GM19468 (cell line): ENCODE results near the gene IFIT3.
"Not testable (repeated sequence)": the region's sequence is repeated elsewhere in the genome, so short reads cannot be mapped to it uniquely, and the experiment has no call there.

Experiments used
- ATAC-seq: cut with Tn5 transposase; IDR thresholded peaks from one replicate; pipeline ENCODE4 v1.9.1; 2021; ENCODE audit warnings: mild to moderate bottlenecking, moderate library complexity, moderate number of reproducible peaks; ENCODE audit not compliant: unreplicated experiment; ENCODE audit errors: extremely low read depth

Gene IFIT3

GRCh38 chr10:89302625-89303024, 25.2 kb upstream of the IFIT3 start:
- no peak for ATAC-seq

- no peak for ATAC-seq
Observed at GRCh38 chr10:89303161-89303560, 24.6 kb upstream of the IFIT3 start.

- ATAC-seq, result no peak
Observed at GRCh38 chr10:89304026-89304425, 23.8 kb upstream of the IFIT3 start.

GRCh38 chr10:89304446-89304845, 23.4 kb upstream of the IFIT3 start:
- ATAC-seq, result no peak

GRCh38 chr10:89304925-89305324, 22.9 kb upstream of the IFIT3 start:
- no peak for ATAC-seq

DNA sequence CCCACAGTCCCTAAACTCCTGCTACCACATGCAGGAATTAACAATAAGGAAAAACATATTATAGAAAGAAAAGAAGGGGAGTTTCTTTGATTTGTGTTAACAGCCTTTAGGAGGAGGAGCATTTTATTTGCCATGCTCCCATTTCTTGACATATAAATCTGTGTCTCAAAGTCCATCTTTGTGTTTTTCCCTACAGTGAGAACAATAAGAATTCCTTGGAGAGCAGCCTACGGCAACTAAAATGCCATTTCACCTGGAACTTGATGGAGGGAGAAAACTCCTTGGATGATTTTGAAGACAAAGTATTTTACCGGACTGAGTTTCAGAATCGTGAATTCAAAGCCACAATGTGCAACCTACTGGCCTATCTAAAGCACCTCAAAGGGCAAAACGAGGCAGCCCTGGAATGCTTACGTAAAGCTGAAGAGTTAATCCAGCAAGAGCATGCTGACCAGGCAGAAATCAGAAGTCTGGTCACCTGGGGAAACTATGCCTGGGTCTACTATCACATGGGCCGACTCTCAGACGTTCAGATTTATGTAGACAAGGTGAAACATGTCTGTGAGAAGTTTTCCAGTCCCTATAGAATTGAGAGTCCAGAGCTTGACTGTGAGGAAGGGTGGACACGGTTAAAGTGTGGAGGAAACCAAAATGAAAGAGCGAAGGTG, 21.9 kb upstream of the IFIT3 start:
- ATAC-seq, result no peak

DNA sequence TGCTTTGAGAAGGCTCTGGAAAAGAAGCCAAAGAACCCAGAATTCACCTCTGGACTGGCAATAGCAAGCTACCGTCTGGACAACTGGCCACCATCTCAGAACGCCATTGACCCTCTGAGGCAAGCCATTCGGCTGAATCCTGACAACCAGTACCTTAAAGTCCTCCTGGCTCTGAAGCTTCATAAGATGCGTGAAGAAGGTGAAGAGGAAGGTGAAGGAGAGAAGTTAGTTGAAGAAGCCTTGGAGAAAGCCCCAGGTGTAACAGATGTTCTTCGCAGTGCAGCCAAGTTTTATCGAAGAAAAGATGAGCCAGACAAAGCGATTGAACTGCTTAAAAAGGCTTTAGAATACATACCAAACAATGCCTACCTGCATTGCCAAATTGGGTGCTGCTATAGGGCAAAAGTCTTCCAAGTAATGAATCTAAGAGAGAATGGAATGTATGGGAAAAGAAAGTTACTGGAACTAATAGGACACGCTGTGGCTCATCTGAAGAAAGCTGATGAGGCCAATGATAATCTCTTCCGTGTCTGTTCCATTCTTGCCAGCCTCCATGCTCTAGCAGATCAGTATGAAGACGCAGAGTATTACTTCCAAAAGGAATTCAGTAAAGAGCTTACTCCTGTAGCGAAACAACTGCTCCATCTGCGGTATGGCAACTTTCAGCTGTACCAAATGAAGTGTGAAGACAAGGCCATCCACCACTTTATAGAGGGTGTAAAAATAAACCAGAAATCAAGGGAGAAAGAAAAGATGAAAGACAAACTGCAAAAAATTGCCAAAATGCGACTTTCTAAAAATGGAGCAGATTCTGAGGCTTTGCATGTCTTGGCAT, 21.1 kb upstream of the IFIT3 start:
- ATAC-seq, result no peak

GRCh38 chr10:89307269-89307577, 20.6 kb upstream of the IFIT3 start:
- no peak for ATAC-seq

- no peak for ATAC-seq
Observed at GRCh38 chr10:89308266-89308665, 19.5 kb upstream of the IFIT3 start.

- no peak for ATAC-seq
Observed at GRCh38 chr10:89308736-89309135, 19.1 kb upstream of the IFIT3 start.

DNA sequence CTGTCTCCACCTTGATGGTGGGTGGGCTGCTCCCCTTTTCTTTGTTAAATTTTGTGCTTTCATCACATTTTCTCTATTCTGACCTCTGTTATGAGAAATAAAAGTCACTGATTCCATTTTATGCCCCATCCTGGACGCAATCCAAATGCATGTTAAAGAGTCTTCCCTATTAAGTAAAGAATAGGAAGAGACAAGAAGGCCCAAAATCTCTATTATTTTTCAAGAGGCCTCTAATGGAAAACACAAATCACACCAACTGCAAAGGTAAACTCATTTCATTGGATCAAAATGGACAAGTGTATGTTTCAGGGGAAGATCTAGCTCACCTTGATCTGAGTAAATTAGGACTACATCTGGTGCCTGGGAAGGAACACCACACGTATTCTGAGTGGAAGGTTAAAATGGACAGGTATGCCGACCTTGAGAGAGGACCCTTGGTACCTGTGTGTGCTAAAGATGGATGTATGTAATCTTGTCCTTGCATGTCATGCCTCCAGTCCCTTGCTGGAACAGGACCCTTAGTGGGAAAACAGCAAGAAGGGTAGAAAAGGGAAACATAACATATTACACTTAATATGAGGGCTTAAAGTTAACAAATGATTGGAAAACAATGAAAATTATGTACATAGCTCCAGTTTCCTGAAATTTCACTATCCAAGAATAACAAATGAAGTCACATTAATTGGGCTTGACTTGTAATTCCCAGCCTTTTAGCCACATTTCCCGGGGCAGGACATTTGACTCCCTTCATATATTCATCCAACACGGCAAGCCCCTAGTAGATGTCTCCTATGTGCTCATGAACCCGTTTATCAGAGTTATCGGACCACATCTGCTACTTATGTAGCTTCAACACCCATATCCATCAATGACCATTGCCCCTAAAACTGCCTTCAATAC, 18.4 kb upstream of the IFIT3 start:
- no peak for ATAC-seq

- no peak for ATAC-seq
Observed at GRCh38 chr10:89310056-89310893, 17.5 kb upstream of the IFIT3 start.

- no peak for ATAC-seq
Observed at GRCh38 chr10:89312973-89313372, 14.8 kb upstream of the IFIT3 start.

- ATAC-seq, result no peak
Observed at GRCh38 chr10:89314676-89315075, 13.1 kb upstream of the IFIT3 start.

DNA sequence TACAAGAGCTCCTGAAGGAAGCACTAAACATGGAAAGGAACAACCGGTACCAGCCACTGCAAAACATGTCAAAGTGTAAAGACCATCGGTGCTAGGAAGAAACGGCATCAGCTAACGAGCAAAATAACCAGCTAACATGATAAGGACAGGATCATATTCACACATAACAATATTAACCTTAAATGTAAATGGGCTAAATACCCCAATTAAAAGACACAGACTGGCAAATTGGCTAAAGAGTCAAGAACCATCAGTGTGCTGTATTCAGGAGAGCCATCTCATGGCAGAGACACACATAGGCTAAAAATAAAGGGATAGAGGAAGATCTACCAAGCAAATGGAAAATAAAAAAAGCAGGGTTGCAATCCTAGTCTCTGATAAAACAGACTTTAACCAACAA, 9.8 kb upstream of the IFIT3 start:
- ATAC-seq, result not testable (repeated sequence)

- not testable (repeated sequence) for ATAC-seq
Observed at GRCh38 chr10:89325081-89325480, 2.7 kb upstream of the IFIT3 start.

DNA sequence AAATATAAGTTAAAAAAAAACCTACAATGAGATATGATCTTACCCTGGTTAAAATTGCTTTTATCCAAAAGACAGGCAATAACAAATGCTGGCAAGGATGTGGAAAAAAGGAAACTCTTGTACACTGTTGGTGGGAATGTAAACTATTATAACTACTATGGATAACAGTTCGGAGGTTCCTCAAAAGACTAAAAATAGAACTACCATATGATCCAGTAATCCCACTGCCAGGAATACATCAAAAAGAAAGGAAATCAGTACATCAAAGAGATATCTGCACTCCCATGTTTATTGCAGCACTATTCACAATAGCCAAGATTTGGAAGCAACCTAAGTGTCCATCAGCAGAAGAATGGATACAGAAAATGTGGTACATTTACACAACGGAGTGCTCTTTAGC, 1.9 kb upstream of the IFIT3 start:
- not testable (repeated sequence) for ATAC-seq

DNA sequence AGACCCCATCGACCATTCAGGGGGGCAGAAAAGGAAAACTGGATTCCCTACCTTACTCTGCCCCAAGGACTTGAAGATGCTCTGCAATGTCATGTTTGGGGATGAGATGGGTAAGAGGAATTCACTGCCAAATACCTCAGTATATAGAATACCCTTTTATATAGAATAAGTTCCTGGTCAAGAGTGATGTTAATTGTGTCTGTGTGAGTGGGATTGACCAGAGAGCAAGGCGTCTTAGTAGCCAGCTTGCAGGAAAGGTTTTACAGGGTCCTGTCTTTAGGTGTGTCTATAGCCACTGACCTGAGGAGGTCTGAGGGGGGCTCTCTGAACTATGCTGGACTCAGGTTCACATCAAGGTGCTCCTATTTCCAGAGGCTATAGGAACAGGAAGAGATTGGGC, 1.4 kb downstream of the IFIT3 start:
- no peak for ATAC-seq

- ATAC-seq, result not testable (repeated sequence)
Observed at GRCh38 chr10:89330014-89330413, 2.2 kb downstream of the IFIT3 start.
